ENCODE measurements around the gene RUFY4. TPM values are rescaled to one million over a fixed set of nuclear protein-coding genes. Genes with fewer than 3 reads are reported as not detected.
"Not testable (repeated sequence)": the region's sequence is repeated elsewhere in the genome, so short reads cannot be mapped to it uniquely, and the experiment has no call there.

Gene RUFY4
- total RNA-seq, 4 donors from 2014 or later = 0.11 TPM; not detected in 3

DNA sequence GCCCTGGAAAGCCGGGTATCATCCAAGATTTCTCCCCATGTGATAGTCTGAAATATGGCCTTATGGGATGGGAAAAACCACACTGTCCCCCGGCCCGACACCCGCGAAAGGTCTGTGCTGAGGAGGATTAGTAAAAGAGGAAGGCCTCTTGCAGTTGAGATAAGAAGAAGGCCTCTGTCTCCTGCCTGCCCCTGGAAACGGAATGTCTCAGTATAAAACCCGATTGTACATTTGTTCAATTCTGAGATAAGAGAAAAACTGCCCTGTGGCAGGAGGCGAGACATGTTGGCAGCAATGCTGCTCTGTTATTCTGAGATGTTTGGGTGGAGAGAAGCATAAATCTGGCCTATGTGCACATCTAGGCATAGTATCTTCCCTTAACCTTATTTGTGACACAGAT, 26.8 kb downstream of the RUFY4 start:
- 76% methylated on average over 8 of the region's 8 CpGs for WGBS
- TF ChIP-seq EP300 (IDR thresholded peaks at IDR 0.05) = no peak
- TF ChIP-seq POLR2A (IDR thresholded peaks at IDR 0.05; ENCODE audit: low read depth) = no peak
- TF ChIP-seq, protein P1, sequence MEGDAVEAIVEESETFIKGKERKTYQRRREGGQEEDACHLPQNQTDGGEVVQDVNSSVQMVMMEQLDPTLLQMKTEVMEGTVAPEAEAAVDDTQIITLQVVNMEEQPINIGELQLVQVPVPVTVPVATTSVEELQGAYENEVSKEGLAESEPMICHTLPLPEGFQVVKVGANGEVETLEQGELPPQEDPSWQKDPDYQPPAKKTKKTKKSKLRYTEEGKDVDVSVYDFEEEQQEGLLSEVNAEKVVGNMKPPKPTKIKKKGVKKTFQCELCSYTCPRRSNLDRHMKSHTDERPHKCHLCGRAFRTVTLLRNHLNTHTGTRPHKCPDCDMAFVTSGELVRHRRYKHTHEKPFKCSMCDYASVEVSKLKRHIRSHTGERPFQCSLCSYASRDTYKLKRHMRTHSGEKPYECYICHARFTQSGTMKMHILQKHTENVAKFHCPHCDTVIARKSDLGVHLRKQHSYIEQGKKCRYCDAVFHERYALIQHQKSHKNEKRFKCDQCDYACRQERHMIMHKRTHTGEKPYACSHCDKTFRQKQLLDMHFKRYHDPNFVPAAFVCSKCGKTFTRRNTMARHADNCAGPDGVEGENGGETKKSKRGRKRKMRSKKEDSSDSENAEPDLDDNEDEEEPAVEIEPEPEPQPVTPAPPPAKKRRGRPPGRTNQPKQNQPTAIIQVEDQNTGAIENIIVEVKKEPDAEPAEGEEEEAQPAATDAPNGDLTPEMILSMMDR (IDR thresholded peaks at IDR 0.05) = no peak
- TF ChIP-seq POLR2AphosphoS5 (IDR thresholded peaks at IDR 0.05) = no peak
- no peak overlapping the region for H3K27ac ChIP-seq (replicated peaks in 1 of 4)
- DNase-seq (ENCODE audit: extremely low spot score) = no peak
- intact Hi-C loops (cut with DNase I) = no loop called here
- no peaks in the 10 kb centered on the region for H3K4me1 ChIP-seq
- H3K36me3 ChIP-seq = no peaks in the 10 kb centered on the region
- H3K9me3 ChIP-seq = no peaks in the 10 kb centered on the region
- no peak overlapping the region for H3K4me3 ChIP-seq
- peaks cover 0 to 3% (median 0%) of the 10 kb centered on the region in 4 donors for H3K27me3 ChIP-seq

DNA sequence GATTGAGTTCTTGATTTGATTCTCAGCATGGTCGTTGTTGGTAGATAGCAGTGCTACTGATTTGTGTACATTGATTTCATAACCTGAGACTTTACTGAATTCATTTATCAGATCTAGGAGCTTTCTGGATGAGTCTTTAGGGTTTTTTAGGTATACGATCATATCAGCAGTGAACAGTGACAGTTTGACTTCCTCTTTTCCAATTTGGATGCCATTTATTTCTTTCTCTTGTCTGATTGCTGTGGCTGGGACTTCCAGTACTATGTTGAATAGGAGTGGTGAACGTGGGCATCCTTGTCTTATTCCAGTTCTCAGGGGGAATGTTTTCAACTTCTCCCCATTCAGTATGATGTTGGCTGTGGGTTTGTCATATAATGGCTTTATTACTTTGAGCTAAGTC, 28.9 kb downstream of the RUFY4 start:
- no peak for TF ChIP-seq POLR2AphosphoS5 (IDR thresholded peaks at IDR 0.05)
- no peak for TF ChIP-seq EP300 (IDR thresholded peaks at IDR 0.05)
- TF ChIP-seq, protein P1 (IDR thresholded peaks at IDR 0.05) = no peak
- TF ChIP-seq POLR2A (IDR thresholded peaks at IDR 0.05; ENCODE audit: low read depth) = no peak
- no peak overlapping the region for H3K27ac ChIP-seq (replicated peaks in 1 of 4)
- no peaks in the 10 kb centered on the region for H3K9me3 ChIP-seq
- no peaks in the 10 kb centered on the region for H3K36me3 ChIP-seq
- no peaks in the 10 kb centered on the region for H3K4me1 ChIP-seq
- H3K4me3 ChIP-seq = no peak overlapping the region
- WGBS = 76% methylated on average over 3 of the region's 3 CpGs
- intact Hi-C loops (cut with DNase I) = no loop called here
- no peak for DNase-seq (ENCODE audit: extremely low spot score)
- H3K27me3 ChIP-seq = no peaks in the 10 kb centered on the region

DNA sequence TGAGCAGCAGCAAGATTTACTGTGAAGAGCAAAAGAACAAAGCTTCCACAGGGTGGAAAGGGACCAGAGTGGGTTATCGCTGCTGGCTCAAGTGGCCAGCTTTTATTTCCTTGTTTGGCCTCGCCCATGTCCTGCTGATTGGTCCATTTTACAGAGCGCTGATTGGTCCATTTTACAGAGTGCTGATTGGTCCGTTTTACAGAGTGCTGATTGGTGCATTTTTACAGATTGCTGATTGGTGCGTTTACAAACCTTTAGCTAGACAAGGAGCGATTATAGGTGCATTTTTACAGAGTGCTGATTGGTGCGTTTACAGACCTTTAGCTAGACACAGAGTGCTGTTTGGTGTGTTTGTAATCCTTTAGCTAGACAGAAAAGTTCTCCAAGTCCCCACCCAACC, 39.8 kb downstream of the RUFY4 start:
- intact Hi-C loops (cut with DNase I) = not testable (repeated sequence)
- WGBS = 85% methylated on average over 7 of the region's 7 CpGs

DNA sequence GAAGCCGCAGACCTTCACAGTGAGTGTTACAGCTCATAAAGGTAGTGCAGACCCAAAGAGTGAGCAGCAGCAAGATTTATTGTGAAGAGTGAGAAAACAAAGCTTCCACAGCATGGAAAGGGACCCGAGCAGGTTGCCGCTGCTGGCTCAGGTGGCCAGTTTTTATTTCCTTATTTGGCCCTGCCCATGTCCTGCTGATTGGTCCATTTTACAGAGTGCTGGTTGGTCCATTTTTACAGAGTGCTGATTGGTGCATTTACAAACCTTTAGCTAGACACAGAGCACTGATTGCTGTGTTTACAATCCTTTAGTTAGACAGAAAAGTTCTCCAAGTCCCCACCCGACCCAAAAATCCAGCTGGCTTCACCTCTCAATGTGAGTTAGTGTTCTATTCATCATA, 52.7 kb downstream of the RUFY4 start:
- H3K4me1 ChIP-seq; intact Hi-C loops (cut with DNase I); H3K27ac ChIP-seq (replicated peaks in 1 of 4); H3K4me3 ChIP-seq; H3K36me3 ChIP-seq; DNase-seq (ENCODE audit: extremely low spot score): not testable (repeated sequence)
- peaks cover 0 to 31% (median 24%) of the 10 kb centered on the region in 4 donors for H3K9me3 ChIP-seq
- WGBS = 75% methylated on average over 4 of the region's 4 CpGs
- peaks cover 0 to 14% (median 0%) of the 10 kb centered on the region in 4 donors for H3K27me3 ChIP-seq

More for the DNA sequence above, 39.8 kb downstream of the RUFY4 start:
- H3K4me1 ChIP-seq; DNase-seq (ENCODE audit: extremely low spot score); H3K27me3 ChIP-seq; H3K27ac ChIP-seq (replicated peaks in 1 of 4); H3K9me3 ChIP-seq; H3K4me3 ChIP-seq; H3K36me3 ChIP-seq: not testable (repeated sequence)

DNA sequence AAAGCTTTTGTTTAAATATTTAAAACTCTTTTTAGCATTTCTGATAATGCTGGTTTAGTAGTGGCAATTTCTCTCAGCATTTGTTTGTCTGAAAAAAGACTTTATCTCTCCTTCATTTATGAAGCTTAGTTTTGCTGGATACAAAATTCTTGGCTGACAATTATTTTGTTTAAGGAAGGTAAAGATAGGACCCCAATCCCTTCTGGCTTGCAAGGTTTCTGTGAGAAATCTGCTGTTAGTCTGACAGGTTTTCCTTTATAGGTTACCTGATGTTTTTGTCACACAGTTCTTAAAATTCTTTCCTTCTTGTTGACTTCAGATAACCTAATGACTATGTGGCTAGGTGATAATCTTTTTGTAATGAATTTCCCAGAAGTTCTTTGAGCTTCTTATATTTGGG, 53.2 kb downstream of the RUFY4 start:
- DNase-seq (ENCODE audit: extremely low spot score); intact Hi-C loops (cut with DNase I); H3K27ac ChIP-seq (replicated peaks in 1 of 4); H3K4me1 ChIP-seq; H3K36me3 ChIP-seq; H3K4me3 ChIP-seq: not testable (repeated sequence)
- peaks cover 0 to 14% (median 0%) of the 10 kb centered on the region in 4 donors for H3K27me3 ChIP-seq
- peaks cover 0 to 27% (median 20%) of the 10 kb centered on the region in 4 donors for H3K9me3 ChIP-seq

DNA sequence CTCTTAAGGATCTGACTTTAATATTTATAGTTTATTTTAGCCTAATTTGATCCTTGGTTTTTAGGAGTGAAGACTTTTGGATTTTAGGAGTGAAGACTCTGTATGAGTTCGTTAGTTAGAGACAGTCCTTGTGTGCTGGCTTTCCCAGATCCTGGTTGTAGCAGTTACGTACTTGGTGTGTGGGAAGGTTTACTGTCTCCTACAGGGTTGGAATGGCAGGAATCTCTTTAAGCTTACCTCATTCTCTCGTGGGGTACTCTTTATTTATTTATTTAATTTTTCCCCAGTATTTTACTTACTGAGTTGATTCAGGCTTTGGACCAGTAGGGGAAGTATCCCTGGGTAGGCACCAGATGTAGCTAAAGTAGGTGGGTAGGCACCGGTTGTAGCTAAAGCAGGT, 54.9 kb downstream of the RUFY4 start:
- H3K9me3 ChIP-seq = peaks cover 0 to 27% (median 19%) of the 10 kb centered on the region in 4 donors
- H3K27me3 ChIP-seq = peaks cover 0 to 20% (median 0%) of the 10 kb centered on the region in 4 donors
- intact Hi-C loops (cut with DNase I) = no loop called here
- DNase-seq (ENCODE audit: extremely low spot score) = no peak
- no peaks in the 10 kb centered on the region for H3K4me1 ChIP-seq
- H3K36me3 ChIP-seq = no peaks in the 10 kb centered on the region
- no peak overlapping the region for H3K27ac ChIP-seq (replicated peaks in 1 of 4)
- WGBS = 83% methylated on average over 4 of the region's 4 CpGs
- H3K4me3 ChIP-seq = no peak overlapping the region
- no peak for TF ChIP-seq POLR2A (IDR thresholded peaks at IDR 0.05; ENCODE audit: low read depth)
- TF ChIP-seq EP300 (IDR thresholded peaks at IDR 0.05) = no peak
- TF ChIP-seq POLR2AphosphoS5 (IDR thresholded peaks at IDR 0.05) = no peak
- TF ChIP-seq, protein P1 (IDR thresholded peaks at IDR 0.05) = no peak

Measured in esophagus muscularis mucosa (tissue), 4 donors.